HG02571 (cell line): ENCODE data around the gene ELFN2.
"Not testable (repeated sequence)": the region's sequence is repeated elsewhere in the genome, so short reads cannot be mapped to it uniquely, and the experiment has no call there.

ENCODE experiments used
- ATAC-seq: cut with Tn5 transposase; IDR thresholded peaks from one replicate; pipeline ENCODE4 v1.9.1; 2021; ENCODE audit warnings: mild to moderate bottlenecking, moderate library complexity; ENCODE audit not compliant: unreplicated experiment

ELFN2 gene

GRCh38 chr22:37337204-37337943 is 89.9 kb downstream of the ELFN2 start:
- no peak for ATAC-seq

DNA sequence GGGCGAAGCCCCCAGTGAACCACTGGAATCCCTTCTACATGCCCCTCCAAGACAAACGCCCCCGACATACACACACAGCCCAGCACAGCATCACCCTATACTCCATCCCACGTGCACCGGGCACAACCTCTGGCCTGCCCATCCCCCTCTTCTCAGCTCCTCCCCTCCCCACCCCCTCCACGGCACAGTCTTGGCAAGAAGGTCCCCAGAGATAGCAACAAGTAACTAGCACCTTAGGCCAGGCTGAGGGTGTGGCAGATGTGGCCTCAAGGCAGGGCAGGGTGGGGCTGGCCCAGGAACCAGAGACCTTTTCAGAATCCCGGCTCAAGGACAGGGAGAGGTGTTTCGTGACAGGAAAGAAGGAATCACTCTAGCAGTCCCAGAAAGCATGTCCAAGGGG is 90.7 kb downstream of the ELFN2 start:
- ATAC-seq, result no peak

DNA sequence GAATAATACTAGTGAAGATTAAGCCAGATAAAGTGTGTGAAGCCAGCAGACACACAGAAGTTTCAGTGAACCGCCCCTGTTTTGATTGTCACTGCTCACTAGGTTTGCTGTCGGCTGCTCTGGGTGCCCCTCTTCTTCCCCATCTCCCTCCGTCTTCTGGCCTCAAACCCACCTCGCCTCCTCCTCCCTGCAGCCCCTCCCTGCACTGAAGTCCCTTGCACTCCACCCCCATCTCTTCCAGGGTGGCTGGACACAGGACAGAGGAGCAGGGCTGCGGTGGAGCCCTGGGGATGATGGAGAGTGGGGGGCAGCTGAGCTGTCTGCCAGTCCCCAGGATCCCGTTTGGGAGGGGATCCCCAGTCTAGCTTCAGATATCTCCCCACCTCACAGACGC is 91.5 kb downstream of the ELFN2 start:
- ATAC-seq, result no peak

GRCh38 chr22:37334859-37335805 is 92.1 kb downstream of the ELFN2 start:
- no peak for ATAC-seq

DNA sequence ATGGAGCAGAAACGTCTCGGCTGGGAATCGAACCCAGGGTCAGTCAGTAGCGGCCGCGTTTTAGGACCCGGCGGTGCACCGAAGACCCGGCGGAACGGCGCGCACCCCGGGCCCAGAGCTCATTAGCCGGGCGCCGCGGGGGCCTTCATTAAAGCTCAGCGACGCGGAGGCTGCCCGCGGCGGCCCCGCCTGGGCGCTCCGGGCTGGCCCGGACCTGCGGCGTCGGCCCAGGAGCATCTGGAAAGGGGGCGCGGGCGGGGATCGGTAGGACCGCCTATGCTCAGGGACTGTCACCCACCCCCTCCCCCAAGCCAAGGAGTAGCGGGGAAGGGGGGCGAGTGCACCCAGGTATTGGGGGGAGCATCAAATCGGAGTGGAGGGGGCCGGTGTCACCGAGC is 92.8 kb downstream of the ELFN2 start:
- no peak for ATAC-seq

DNA sequence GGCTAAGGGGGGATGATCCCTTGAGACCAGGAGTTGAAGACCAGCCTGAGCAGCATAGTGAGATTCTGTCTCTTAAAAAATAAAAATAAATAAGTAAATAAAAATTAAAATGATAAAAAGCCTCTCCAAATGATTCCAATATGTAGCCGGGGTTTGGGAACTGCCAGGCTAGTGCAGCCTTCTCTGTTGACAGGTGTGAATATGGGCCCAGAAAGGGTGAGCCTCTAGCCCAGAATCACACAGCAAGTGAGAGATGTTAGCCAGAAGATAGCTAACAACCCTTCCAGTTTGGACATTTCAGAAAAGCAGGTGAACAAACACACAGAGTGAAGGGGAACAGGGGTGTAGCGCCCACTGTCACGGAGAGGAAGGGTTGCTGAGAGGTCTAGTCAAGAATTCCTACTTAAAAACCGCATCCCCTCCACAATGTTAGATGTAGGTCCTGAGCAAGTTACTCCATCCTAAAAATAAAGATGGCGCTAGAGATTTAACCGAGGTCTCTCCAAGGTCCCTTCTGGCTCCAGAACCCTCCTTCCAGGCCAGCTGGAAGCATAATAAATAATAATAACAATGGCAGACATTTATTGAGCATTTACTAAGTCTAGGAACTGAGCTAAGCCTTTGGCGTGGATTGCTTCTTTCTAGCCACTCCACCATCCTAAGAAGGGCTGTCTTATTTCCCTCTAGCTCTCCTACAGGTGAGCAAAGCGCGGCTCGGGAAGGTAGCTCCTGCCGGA is 93.4 kb downstream of the ELFN2 start:
- no peak for ATAC-seq

DNA sequence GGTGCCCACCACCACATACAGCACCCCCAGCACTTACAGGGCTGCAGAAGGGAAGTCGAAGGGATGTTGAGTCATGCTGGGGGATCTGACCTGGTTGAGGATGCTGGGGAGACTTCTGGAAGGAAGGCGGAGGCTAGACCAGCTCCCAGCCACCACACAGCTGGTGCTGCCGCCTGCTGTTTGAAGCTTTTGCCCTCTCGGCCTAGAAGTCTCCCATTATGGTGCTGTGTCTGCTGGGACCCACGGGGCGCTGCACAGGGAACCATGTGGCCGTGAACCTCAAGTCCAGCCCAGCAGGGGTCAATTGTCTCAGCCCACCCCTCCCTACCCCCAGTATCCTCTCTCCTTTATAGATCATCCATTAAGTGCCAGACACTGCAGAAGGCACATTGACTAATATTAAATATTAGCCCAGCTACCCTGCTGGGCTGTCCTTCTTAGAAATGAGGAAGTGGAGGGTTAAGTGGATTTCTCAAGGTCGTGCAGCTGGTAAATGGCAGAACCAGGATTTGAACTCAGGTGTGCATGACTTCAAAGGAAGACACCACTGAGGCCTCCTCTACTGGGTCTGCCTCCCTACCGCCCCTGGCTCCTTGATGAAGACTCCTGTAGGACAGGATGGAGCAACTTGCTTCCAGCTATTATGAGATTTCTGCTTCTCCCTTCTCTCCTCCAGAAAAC is 95.3 kb downstream of the ELFN2 start:
- ATAC-seq, result no peak

- ATAC-seq, result no peak
These were observed 96.2 kb downstream of the ELFN2 start for GRCh38 chr22:37331034-37331428.

DNA sequence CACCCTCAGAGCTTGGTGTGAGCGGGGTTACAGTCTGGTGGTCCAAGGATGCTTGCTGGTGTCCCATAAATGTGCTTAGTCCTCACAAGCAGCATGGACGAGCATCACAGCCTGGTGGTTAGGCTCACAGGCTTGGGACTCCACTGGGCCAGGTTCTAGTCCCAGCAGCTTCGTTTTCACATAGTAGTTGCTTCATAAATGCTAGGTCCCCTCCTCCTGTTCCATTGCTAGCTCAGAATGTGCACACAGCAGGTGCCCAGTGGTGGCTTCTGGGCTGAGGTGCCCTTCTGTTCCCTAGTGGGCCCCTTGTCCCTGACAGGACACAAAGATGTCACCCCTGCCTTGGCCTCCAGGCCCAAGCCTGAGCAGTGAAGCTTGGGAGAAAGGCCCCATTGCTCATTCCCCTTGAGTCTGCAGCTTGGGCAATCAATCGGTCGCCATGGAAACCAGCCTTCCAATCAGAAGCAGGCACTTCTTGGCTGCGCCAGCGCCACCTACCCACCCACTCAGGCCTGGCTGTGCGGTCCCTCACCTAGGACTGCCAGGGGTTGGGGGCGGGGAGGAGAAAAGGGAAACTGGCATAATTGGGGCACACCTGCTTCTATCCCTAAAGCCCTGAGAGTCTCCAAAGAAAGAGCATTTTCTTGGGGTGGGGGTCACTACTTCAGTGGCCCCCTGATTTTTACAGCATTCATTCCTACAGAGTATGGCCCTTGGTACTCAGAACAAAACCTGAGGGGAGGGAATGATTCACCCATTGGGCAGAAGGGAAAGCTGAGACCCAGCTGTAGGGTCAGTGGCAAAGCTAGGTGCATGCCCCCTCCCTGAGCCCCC is 96.9 kb downstream of the ELFN2 start:
- ATAC-seq, result no peak

DNA sequence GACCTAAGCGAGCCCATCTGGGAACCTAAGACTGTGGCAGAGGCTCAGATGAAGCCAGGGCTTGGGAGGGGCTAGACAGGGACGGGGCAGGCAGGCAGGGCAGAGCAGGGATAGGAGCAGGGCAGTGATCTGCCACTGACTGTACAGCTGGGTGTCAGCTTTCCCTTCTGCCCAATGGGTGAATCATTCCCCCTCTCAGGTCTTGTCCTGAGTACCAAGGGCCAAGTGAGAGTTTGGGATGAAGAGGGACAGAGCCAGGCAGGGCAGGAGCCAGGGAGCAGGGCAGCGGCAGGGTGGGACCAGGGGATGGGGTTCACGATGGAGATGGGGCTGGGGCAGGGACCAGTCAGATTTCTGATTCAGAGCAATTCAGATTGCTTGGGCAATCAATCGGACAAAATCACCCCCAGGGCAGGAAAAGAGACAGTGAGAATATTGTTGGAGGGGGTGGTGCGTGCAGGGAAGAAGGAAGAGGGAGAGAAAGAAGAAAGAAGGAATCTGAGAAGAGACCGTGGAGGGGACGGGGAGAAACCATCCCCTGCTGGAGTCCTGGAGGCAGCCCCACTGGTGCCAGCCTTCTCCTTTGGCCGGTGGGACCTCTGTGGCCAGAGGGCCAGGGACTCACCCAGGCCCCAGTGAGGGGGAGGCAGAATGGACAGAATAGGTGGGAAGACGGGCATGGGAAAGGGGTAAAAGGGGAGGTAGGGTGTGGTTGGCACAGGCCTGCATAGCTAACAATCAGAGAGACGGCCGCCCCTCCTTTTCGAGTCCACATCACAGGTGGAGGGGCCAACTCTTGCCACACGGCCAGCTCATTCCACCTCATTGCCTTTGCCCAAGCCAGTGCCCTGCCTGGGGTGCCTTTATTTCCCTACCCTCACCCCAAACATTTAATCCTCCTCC is 97.8 kb downstream of the ELFN2 start:
- no peak for ATAC-seq

DNA sequence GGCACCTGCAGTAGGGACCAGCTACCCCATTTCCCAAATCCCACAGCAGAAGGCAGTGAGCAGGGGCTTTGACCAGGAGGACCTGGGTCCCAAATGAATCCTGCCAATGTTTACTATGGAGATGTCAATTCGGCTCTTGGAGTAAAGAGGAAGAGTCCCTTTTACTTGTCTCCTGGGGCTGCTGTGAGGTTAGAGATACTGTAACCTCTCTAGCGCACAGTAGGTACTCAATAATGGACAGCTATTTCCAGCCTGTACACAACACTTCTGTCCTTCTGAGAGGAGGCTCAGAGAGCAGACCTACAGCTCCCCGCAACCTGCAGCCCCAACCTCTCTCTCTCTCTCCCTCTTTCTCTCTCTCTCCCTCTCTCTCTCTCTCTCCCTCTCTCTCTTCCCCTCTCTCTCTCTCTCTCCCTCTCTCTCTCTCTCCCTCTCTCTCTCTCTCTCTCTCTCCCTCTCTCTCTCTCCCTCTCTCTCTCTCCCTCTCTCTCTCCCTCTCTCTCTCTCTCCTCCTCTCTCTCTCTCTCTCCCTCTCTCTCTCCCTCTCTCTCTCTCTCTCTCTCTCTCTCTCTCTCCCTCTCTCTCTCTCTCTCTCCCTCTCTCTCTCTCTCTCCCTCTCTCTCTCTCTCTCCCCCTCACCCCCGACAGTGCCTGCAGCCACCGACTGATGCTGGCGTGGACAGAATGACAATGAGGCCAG is 98.6 kb downstream of the ELFN2 start:
- not testable (repeated sequence) for ATAC-seq

GRCh38 chr22:37328017-37328416 is 99.3 kb downstream of the ELFN2 start:
- ATAC-seq, result no peak

- ATAC-seq, result no peak
These were observed 100.6 kb downstream of the ELFN2 start for GRCh38 chr22:37326726-37327125.

DNA sequence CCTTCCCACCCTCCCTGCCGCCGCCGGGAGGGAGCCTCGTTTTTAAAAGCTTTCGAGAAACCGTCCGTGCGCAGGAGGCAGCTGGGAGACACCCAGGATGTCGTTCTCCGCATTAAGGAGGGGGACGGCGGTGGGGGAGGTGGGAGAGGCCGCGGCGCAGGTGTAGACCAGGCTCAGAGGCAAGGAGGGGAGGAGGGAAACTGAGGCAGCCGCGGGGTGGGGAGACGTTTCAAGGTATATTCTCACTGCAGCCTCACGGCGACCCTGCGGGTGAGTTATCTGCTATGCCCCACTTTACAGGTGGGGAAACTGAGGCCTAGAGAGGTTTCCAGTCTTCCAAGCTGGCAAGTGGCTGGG is 102.3 kb downstream of the ELFN2 start:
- no peak for ATAC-seq

GRCh38 chr22:37324340-37325038 is 102.8 kb downstream of the ELFN2 start:
- ATAC-seq, result no peak

DNA sequence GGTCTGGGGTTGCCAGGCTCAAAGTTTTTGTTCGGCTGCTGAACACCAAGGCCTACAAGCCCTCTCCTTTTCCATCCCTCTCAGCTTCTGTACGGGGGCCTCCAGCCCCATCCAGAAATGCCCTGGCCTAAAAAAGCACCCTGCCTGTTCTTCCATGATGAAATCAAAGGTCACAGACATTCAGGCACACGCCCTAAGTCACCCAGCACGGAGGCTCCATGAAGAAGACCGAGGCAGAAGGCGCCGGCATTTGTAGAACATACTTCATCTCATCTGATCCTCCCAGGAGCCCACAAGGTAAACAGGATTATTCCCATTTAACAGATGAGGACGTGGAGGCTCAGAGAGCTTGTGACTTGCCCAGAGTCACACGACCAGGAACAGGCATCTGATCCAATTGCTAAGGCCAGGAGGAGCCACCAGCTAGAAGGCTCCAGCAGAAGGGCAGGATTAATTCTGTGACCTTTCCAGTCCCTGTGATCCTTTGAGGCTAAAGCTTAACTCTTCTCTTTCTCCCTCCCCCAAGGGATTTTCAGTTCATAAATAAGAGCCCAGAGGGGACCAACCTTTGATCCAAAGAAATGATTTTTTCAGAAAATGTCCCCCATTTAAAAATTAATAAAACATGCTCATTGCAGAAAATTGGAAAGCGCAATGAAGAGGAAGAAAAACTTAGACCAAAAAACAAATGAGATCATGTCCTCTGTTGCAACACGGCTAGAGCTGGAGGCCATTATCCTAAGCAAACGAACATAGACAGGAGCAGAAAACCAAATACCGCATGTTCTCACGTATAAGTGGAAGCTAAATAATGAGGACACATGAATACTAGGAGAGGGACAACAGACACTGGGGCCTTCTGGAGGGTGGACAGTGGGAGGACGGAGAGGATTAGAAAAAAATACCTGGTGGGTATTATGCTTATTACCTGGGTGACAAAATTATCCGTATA is 106.3 kb downstream of the ELFN2 start:
- no peak for ATAC-seq

DNA sequence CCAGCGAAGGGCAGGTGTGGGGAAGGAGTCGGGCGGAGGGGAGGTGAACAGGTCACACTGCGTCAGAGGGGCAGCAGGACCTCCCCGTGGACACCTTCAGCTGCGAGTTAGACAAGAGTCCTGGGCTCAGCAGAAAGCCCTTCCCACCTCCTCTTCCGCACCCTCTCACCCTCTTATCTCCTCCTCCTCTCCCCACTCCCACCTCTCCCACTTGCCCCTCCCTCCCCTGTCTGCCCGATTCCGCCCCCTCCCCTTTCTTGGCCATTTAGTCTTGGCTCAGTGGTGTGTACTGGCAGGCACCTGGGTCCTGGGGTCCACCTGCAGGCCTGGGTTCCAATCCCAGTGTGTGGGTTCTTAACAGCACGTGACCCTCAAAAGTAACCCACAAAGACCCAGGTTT is 107.8 kb downstream of the ELFN2 start:
- ATAC-seq, result no peak
